Gastroesophageal sphincter (tissue), 3 donors: ENCODE data around the gene TCF12.

ENCODE experiments used
- EP300 ChIP-seq: sonication (generic); formaldehyde crosslinking; IDR thresholded peaks from one replicate; pipeline ENCODE4 v1.6.1; 2017; ENCODE audit warnings: antibody characterized with exemption, mild to moderate bottlenecking
- POLR2A ChIP-seq, 2 donors: fragments of 450-650 bp; IDR thresholded peaks; one replicate each; pipeline ENCODE4 v1.6.1; 2017; ENCODE audit warnings: antibody characterized with exemption in 2 of 2, mild to moderate bottlenecking in 2 of 2, moderate library complexity in 1 of 2
- POLR2AphosphoS5 ChIP-seq: sonication (generic); formaldehyde crosslinking; IDR thresholded peaks from one replicate; pipeline ENCODE4 v1.6.1; 2017; ENCODE audit warnings: antibody characterized with exemption
- TF ChIP-seq, protein P1 (sequence below), 4 experiments: fragments of 200-600 bp in 2 of 4; fragments of 450-650 bp in 2 of 4; sonication (generic) in 1 of 4; IDR thresholded peaks; one replicate each; pipeline ENCODE4 v1.5.1; 2017 to 2019; ENCODE audit warnings: antibody characterized with exemption in 4 of 4, mild to moderate bottlenecking in 2 of 4, moderate library complexity in 2 of 4

DNA sequence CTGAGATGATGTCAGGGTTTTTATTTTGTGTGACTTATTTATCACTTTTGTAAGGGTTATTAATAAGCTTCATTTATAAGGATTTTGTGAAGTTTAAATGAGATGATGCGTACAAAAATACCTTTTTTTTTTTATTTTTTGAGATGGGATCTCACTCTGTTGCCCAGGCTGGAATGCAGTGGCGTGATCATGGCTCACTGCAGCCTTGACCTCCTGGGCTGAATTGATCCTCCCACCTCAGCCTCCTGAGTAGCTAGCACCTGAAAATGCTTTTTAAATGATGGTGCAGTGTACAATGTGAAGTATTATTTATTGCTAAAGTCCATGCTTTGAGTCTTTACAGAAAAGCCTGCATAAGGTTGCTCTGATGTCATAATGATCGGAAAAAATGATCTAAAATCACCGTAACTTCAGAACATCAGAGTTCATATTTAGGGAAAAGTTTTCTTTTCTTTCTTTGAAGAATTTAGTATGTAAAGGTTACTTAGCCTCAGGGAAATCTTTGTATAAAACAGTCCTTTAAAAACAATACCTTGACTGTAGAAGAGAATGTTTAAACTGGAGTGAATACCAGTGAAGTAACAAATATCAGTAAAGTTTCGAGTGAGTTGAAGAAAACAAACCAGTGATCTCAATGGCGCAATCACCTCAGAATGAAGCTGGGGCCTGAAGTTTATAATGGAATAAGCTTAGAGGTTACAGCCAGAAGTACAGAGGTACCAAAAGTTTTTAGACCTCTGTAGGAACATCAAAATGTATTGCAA, 29.7 kb downstream of the TCF12 start:
- no peak for TF ChIP-seq POLR2AphosphoS5
- TF ChIP-seq, protein P1, sequence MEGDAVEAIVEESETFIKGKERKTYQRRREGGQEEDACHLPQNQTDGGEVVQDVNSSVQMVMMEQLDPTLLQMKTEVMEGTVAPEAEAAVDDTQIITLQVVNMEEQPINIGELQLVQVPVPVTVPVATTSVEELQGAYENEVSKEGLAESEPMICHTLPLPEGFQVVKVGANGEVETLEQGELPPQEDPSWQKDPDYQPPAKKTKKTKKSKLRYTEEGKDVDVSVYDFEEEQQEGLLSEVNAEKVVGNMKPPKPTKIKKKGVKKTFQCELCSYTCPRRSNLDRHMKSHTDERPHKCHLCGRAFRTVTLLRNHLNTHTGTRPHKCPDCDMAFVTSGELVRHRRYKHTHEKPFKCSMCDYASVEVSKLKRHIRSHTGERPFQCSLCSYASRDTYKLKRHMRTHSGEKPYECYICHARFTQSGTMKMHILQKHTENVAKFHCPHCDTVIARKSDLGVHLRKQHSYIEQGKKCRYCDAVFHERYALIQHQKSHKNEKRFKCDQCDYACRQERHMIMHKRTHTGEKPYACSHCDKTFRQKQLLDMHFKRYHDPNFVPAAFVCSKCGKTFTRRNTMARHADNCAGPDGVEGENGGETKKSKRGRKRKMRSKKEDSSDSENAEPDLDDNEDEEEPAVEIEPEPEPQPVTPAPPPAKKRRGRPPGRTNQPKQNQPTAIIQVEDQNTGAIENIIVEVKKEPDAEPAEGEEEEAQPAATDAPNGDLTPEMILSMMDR (IDR thresholded peaks at IDR 0.05), result no peak
- TF ChIP-seq POLR2A (IDR thresholded peaks at IDR 0.05), result no peak
- TF ChIP-seq EP300, result no peak
